Small intestine (tissue), 7 donors: Measurements from ENCODE around the gene PHF21A. TPM values are rescaled to one million over a fixed set of nuclear protein-coding genes. Genes with fewer than 3 reads are reported as not detected.

Experiments
- DNase-seq, 2 donors: peaks; one replicate each; pipeline versions ENCODE4 v3.0.0 to v3.0.0-alpha.2; 2013
- FAIRE-seq: peaks from 2 replicates; lab custom pipeline; 2012; peaks lifted over from hg19 to GRCh38; lab: Jason Lieb, UNC
- H3K27ac ChIP-seq, 3 donors: one replicate each; pipeline ENCODE4 v1.5.1; 2013; ENCODE audit warnings: low read length in 2 of 3, mild to moderate bottlenecking in 2 of 3, control low read depth in 1 of 3, inconsistent platforms in 1 of 3, low read depth in 1 of 3, moderate library complexity in 1 of 3
- H3K27me3 ChIP-seq, 3 donors: one replicate each; pipeline ENCODE4 v1.6.1; 2013; ENCODE audit warnings: low read length in 3 of 3, inconsistent platforms in 1 of 3; ENCODE audit not compliant: control insufficient read depth in 3 of 3, insufficient read depth in 3 of 3
- H3K36me3 ChIP-seq, 3 donors: one replicate each; pipeline ENCODE4 v1.6.1; 2013; ENCODE audit warnings: low read length in 3 of 3, inconsistent platforms in 1 of 3, low read depth in 1 of 3, mild to moderate bottlenecking in 1 of 3, moderate library complexity in 1 of 3; ENCODE audit not compliant: control insufficient read depth in 3 of 3, insufficient read depth in 2 of 3
- H3K4me1 ChIP-seq, 3 donors: one replicate each; pipeline ENCODE4 v1.6.1; 2013; ENCODE audit warnings: low read length in 2 of 3, inconsistent platforms in 1 of 3, low read depth in 1 of 3, mild to moderate bottlenecking in 1 of 3, moderate library complexity in 1 of 3; ENCODE audit not compliant: control insufficient read depth in 3 of 3, insufficient read depth in 2 of 3
- H3K4me3 ChIP-seq, 3 donors: one replicate each; pipeline ENCODE4 v1.5.1; 2013; ENCODE audit warnings: low read length in 3 of 3, control low read depth in 1 of 3, inconsistent platforms in 1 of 3, low read depth in 1 of 3, mild to moderate bottlenecking in 1 of 3, moderate library complexity in 1 of 3
- H3K9me3 ChIP-seq, 2 donors: one replicate each; pipeline ENCODE4 v1.6.1; 2013; ENCODE audit warnings: low read depth in 1 of 2, low read length in 1 of 2; ENCODE audit not compliant: control insufficient read depth in 2 of 2, insufficient read depth in 1 of 2
- WGBS, 3 donors: extraction: QIAGEN DNeasy Blood & Tissue Kit; methylation state at CpG; one replicate each; pipeline ENCODE4 v1.1.7; 2013; 5-methylcytosine and 5-hydroxymethylcytosine counted together
- polyA plus RNA-seq, 4 donors: library from polyadenylated mRNA; stranded (reverse) in 3 of 4; unstranded in 1 of 4; fragments of 200-250 nt in 3 of 4; fragments of 120-200 nt in 1 of 4; gene quantifications; one replicate each; pipeline versions ENCODE4 v1.2.1 to v1.2.3, GENCODE V29; 2013
- donor health status: healthy with polysubstance abuse.
- donor health status: control.
- donor health status: control.
- donor health status: Bipolar disorder and iron deficiency.
- donor health status: healthy.

Gene PHF21A
- polyA plus RNA-seq, 4 donors: 4.9 to 22.6 (median 7.7) TPM

DNA sequence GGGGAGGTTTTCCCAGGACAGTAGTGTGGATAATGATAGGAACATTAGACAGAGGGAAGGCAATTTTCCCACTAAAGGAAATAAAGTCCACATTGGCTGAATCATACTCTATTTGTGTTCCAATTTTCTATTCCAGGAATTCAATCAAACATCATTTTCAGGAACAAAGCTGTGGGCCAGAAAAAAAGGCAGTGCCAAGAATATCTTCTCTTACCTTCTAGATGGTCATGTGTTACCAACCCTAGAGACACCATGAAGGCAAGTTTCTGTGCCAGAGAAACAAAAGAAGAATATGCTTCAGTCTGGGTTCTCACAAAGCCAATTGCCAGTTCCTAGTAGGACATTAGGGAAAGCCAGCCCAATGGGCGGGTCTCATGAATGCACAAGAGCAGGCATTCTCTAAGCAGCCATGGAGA lies 171.3 kb downstream of the PHF21A start:
- Histone ChIP-seq H3K36me3 (peaks cover 14 to 25% (median 18%) of the 10 kb centered on the region in 3 donors), H3K4me3 (no peak overlapping the region), H3K27ac (no peak overlapping the region), H3K4me1 (no peaks in the 10 kb centered on the region), H3K27me3 (no peaks in the 10 kb centered on the region), H3K9me3 (no peaks in the 10 kb centered on the region)
- WGBS, 3 donors: 92 to 97% (median 96%) methylated on average over 1 of the region's 1 CpG
- FAIRE-seq: no peak
- no peak for DNase-seq

DNA sequence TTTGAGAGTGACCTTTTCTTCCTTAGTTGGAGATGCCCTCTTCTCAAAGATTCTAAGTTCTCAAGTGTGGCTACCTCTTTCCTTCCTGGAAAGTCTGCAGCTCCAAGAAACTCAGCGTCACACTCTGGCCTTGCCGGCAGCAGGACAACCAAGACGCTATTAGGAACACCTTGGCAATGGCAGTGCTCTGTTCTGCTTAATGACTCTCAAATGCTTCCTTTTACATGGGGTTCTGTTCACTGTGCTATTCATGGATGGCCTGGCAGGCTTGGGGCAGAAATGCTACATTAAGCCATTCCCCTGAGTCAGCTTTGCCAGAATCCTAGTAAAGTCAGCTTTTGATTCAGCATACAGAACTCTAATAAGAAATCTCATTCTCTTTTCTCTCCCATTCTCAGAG lies 172.9 kb downstream of the PHF21A start:
- H3K27me3 ChIP-seq: no peaks in the 10 kb centered on the region
- peaks cover 17 to 29% (median 21%) of the 10 kb centered on the region in 3 donors for H3K36me3 ChIP-seq
- H3K27ac ChIP-seq: no peak overlapping the region
- 95 to 98% (median 98%) methylated on average over 3 of the region's 3 CpGs for WGBS, 3 donors
- no peaks in the 10 kb centered on the region for H3K4me1 ChIP-seq
- FAIRE-seq: no peak
- no peak for DNase-seq
- no peaks in the 10 kb centered on the region for H3K9me3 ChIP-seq
- H3K4me3 ChIP-seq: no peak overlapping the region

GRCh38 chr11:45947885-45948284 lies 173.4 kb downstream of the PHF21A start:
- 96 to 100% (median 100%) methylated on average over 1 of the region's 1 CpG for WGBS, 3 donors
- Histone ChIP-seq H3K27me3 (no peaks in the 10 kb centered on the region), H3K9me3 (no peaks in the 10 kb centered on the region), H3K27ac (no peak overlapping the region), H3K4me3 (no peak overlapping the region), H3K36me3 (peaks cover 16 to 32% (median 21%) of the 10 kb centered on the region in 3 donors), H3K4me1 (no peaks in the 10 kb centered on the region)
- no peak for FAIRE-seq
- DNase-seq: no peak

GRCh38 chr11:45945397-45945999 lies 175.8 kb downstream of the PHF21A start:
- Histone ChIP-seq H3K9me3 (no peaks in the 10 kb centered on the region), H3K4me3 (no peak overlapping the region), H3K27me3 (no peaks in the 10 kb centered on the region), H3K36me3 (peaks cover 16 to 27% (median 21%) of the 10 kb centered on the region in 3 donors), H3K4me1 (no peaks in the 10 kb centered on the region), H3K27ac (no peak overlapping the region)
- FAIRE-seq: no peak
- 77 to 91% (median 86%) methylated on average over 3 of the region's 3 CpGs for WGBS, 3 donors
- DNase-seq: no peak

- Histone ChIP-seq H3K27ac (no peak overlapping the region), H3K9me3 (no peaks in the 10 kb centered on the region), H3K36me3 (peaks cover 4 to 20% (median 10%) of the 10 kb centered on the region in 3 donors), H3K4me1 (no peaks in the 10 kb centered on the region), H3K27me3 (no peaks in the 10 kb centered on the region), H3K4me3 (no peak overlapping the region)
- WGBS, 3 donors: 93 to 95% (median 94%) methylated on average over 4 of the region's 4 CpGs
- DNase-seq: no peak
- no peak for FAIRE-seq
These were observed 178.9 kb downstream of the PHF21A start for GRCh38 chr11:45942381-45942780.

- 84 to 91% (median 89%) methylated on average over 4 of the region's 4 CpGs for WGBS, 3 donors
- Histone ChIP-seq H3K27me3 (no peaks in the 10 kb centered on the region), H3K9me3 (no peaks in the 10 kb centered on the region), H3K4me3 (no peak overlapping the region), H3K27ac (no peak overlapping the region), H3K36me3 (peaks cover 3 to 25% (median 13%) of the 10 kb centered on the region in 3 donors), H3K4me1 (no peaks in the 10 kb centered on the region)
- no peak for FAIRE-seq
- no peak for DNase-seq
These were observed 180.0 kb downstream of the PHF21A start for GRCh38 chr11:45941285-45941684.

DNA sequence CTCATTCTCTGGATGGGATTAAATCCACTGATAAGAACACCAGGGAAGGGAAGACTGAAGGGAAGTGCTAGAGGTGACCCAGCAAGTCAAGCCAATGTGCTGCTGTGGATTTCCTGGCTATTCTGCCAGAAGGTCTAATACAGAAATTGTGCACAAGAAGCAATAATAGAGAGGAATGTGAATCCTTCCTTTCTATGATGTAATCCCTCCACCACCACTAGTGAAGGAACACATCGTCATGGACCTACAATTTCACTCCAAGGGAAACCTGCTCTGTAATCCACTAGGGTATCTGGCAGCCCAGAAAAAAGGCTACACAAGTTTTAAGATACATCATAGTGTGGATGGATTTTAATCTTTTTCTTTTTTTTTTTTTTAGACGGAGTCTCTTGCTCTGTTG lies 181.4 kb downstream of the PHF21A start:
- peaks cover 6 to 33% (median 7%) of the 10 kb centered on the region in 3 donors for H3K36me3 ChIP-seq

DNA sequence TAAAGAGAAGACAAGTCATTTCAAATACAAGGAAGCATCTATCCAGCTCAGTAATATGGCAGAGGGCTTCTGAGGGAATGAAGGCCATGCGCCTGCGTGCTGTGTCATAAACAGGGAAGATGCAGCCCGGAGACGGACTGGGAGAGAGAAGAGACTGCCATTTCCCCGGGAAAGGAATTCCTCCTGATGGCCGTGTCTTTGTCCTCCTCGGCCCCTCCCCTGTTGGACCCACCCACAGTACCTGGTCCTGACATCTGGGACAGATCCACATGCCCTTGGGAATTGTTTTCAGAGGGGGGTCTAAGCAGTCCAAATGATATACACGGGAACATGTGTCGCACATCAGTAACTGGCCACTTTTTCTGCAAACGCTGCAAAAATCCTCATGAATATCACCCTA lies 183.3 kb downstream of the PHF21A start:
- no peak overlapping the region for H3K4me3 ChIP-seq
- no peaks in the 10 kb centered on the region for H3K9me3 ChIP-seq
- FAIRE-seq (no peak), DNase-seq (no peak)
- no peaks in the 10 kb centered on the region for H3K27me3 ChIP-seq
- H3K36me3 ChIP-seq: peaks cover 6 to 43% (median 6%) of the 10 kb centered on the region in 3 donors
- H3K4me1 ChIP-seq: no peaks in the 10 kb centered on the region
- WGBS, 3 donors: 94 to 96% (median 96%) methylated on average over 10 of the region's 10 CpGs
- H3K27ac ChIP-seq: no peak overlapping the region

More for the DNA sequence above, 181.4 kb downstream of the PHF21A start:
- Histone ChIP-seq H3K27ac (no peak overlapping the region), H3K4me3 (no peak overlapping the region), H3K9me3 (no peaks in the 10 kb centered on the region), H3K4me1 (no peaks in the 10 kb centered on the region), H3K27me3 (no peaks in the 10 kb centered on the region)
- WGBS, 3 donors: 80 to 88% (median 82%) methylated on average over 2 of the region's 2 CpGs
- FAIRE-seq: no peak
- DNase-seq: no peak
